Breast epithelium (tissue), 4 donors: ENCODE measurements around the gene CENPI. TPM values are rescaled to one million over a fixed set of nuclear protein-coding genes. Genes with fewer than 3 reads are reported as not detected.

ENCODE experiments used
- DNase-seq, 2 donors: peaks; one replicate each; pipeline ENCODE4 v3.0.0-alpha.2; 2019; ENCODE audit warnings: low spot score in 2 of 2
- H3K27ac ChIP-seq, 2 donors: fragments of 200-600 bp; sonication (generic) in 1 of 2; one replicate each; pipeline ENCODE4 v1.5.1; 2016 to 2019; ENCODE audit warnings: mild to moderate bottlenecking in 1 of 2
- H3K27me3 ChIP-seq, 2 donors: fragments of 200-600 bp; sonication (generic) in 1 of 2; one replicate each; pipeline versions ENCODE4 v1.5.1 to v1.6.0; 2017 to 2019; ENCODE audit warnings: control low read depth in 1 of 2, mild to moderate bottlenecking in 1 of 2
- H3K36me3 ChIP-seq: fragments of 200-600 bp; one replicate; pipeline ENCODE4 v1.5.1; 2019
- H3K4me1 ChIP-seq, 2 donors: fragments of 200-600 bp; sonication (generic); one replicate each; pipeline ENCODE4 v1.5.1; 2016 to 2019; ENCODE audit warnings: control low read depth in 1 of 2
- H3K4me3 ChIP-seq, 3 donors: fragments of 200-600 bp; sonication (generic); 1 replicate in 2 of 3; 2 replicates in 1 of 3; pipeline ENCODE4 v1.5.1; 2016 to 2019; ENCODE audit warnings: mild to moderate bottlenecking in 3 of 3, moderate library complexity in 2 of 3
- H3K9me3 ChIP-seq, 2 donors: fragments of 200-600 bp; sonication (generic) in 1 of 2; one replicate each; pipeline ENCODE4 v1.5.1; 2016 to 2019; ENCODE audit warnings: control low read depth in 1 of 2
- POLR2A ChIP-seq: fragments of 450-650 bp; IDR thresholded peaks from one replicate; pipeline ENCODE4 v1.6.1; 2016; ENCODE audit warnings: antibody characterized with exemption, mild to moderate bottlenecking, moderate library complexity
- POLR2AphosphoS5 ChIP-seq, 3 donors: sonication (generic); formaldehyde crosslinking; IDR thresholded peaks; one replicate each; pipeline ENCODE4 v1.6.1; 2017; ENCODE audit warnings: antibody characterized with exemption in 3 of 3
- intact Hi-C: fragments of 100-400 bp; cut with DNase I; formaldehyde crosslinking; loops from one replicate; pipeline ENCODE4 v1.15.1; 2023; ENCODE audit warnings: low total_unique reads
- total RNA-seq, 3 donors: library from RNA; depleted of rRNA; stranded (reverse); fragments of >200 nt; gene quantifications; one replicate each; pipeline ENCODE4 v1.1.0, GENCODE V29; 2016
- TF ChIP-seq, protein P1 (sequence below), 3 donors: fragments of 450-650 bp; IDR thresholded peaks; one replicate each; pipeline ENCODE4 v1.5.1; 2016 to 2017; ENCODE audit warnings: antibody characterized with exemption in 3 of 3, mild to moderate bottlenecking in 3 of 3, moderate library complexity in 3 of 3

The CENPI gene
- total RNA-seq, 3 donors from 2014 or later = 0.88 to 1.4 (median 0.98) TPM

DNA sequence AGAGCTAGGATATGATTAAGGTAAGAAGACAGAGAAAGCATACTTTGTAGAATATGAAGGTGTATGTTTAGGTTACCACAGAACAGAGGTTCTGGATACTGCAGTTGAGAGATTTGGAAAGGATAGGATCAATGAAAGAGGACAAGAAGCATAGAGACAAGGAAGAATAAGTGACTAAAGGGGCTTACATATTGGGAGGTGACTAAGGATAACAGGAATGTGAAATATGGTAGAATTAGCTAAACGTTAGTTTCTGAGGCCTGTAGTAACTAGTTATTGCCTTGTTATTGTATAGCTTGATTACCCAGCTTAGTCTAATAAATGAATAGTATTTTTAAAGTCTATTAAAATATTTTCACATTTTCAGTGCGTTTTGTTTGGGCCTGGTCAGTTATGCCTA is 38.2 kb downstream of the CENPI start:
- no peak for DNase-seq
- Histone ChIP-seq H3K4me3 (no peak overlapping the region), H3K27me3 (peaks cover 0 to 14% of the 10 kb centered on the region in 2 donors), H3K4me1 (no peaks in the 10 kb centered on the region), H3K27ac (no peak overlapping the region), H3K36me3 (no peaks in the 10 kb centered on the region), H3K9me3 (no peaks in the 10 kb centered on the region)
- TF ChIP-seq POLR2A (no peak), POLR2AphosphoS5 (IDR thresholded peaks at IDR 0.05) (no peak)
- TF ChIP-seq, protein P1, sequence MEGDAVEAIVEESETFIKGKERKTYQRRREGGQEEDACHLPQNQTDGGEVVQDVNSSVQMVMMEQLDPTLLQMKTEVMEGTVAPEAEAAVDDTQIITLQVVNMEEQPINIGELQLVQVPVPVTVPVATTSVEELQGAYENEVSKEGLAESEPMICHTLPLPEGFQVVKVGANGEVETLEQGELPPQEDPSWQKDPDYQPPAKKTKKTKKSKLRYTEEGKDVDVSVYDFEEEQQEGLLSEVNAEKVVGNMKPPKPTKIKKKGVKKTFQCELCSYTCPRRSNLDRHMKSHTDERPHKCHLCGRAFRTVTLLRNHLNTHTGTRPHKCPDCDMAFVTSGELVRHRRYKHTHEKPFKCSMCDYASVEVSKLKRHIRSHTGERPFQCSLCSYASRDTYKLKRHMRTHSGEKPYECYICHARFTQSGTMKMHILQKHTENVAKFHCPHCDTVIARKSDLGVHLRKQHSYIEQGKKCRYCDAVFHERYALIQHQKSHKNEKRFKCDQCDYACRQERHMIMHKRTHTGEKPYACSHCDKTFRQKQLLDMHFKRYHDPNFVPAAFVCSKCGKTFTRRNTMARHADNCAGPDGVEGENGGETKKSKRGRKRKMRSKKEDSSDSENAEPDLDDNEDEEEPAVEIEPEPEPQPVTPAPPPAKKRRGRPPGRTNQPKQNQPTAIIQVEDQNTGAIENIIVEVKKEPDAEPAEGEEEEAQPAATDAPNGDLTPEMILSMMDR (IDR thresholded peaks at IDR 0.05) = no peak
- intact Hi-C loops = no loop called here

Other genes starting within 250 kb of the CENPI start
- gene NOX1, start 223.8 kb upstream of the CENPI start, total RNA-seq = not detected
- under 1 TPM; 0.16 to 0.59 (median 0.33) TPM for gene XKRX, start 169.3 kb upstream of the CENPI start, total RNA-seq
- gene ARL13A, start 128.5 kb upstream of the CENPI start, total RNA-seq = not detected
- 10 to 100 TPM; 15.2 to 23.6 (median 17.7) TPM for gene TRMT2B, start 46.1 kb upstream of the CENPI start, total RNA-seq
- 1 to 10 TPM in 1 of 3 donors, under 1 TPM in 2; 0.15 to 2.1 (median 0.33) TPM for gene TMEM35A, start 19.3 kb upstream of the CENPI start, total RNA-seq
- under 1 TPM; under 0.01 TPM for gene DRP2, start 121.6 kb downstream of the CENPI start, total RNA-seq
- gene TAF7L, start 193.1 kb downstream of the CENPI start, total RNA-seq = under 1 TPM in 1 of 3 donors, not detected in 2; 0.32 TPM